GM23248 (cell line): Measurements from ENCODE around the gene SLFN5. TPM values are rescaled to one million over a fixed set of nuclear protein-coding genes. Genes with fewer than 3 reads are reported as not detected.

ENCODE experiments used
- DNase-seq: peaks from one replicate; pipeline ENCODE4 v3.0.0-alpha.2; 2015
- H2AFZ ChIP-seq: fragments of 200-600 bp; sonication (generic); 2 replicates; pipeline ENCODE4 v1.6.1; 2016; ENCODE audit warnings: antibody characterized with exemption
- H3F3A ChIP-seq: fragments of 200-600 bp; sonication (generic); 2 replicates; pipeline ENCODE4 v1.6.1; 2016; ENCODE audit warnings: mild to moderate bottlenecking, antibody characterized with exemption, mixed run types; ENCODE audit not compliant: insufficient read depth
- H3K27ac ChIP-seq: fragments of 200-600 bp; sonication (generic); 2 replicates; pipeline ENCODE4 v1.5.1; 2016; ENCODE audit warnings: mild to moderate bottlenecking
- H3K27me3 ChIP-seq: fragments of 200-600 bp; sonication (generic); replicated peaks from 2 replicates; pipeline ENCODE4 v1.6.1; 2016; ENCODE audit warnings: mild to moderate bottlenecking; ENCODE audit not compliant: insufficient read depth
- H3K36me3 ChIP-seq: fragments of 200-600 bp; sonication (generic); 2 replicates; pipeline ENCODE4 v1.6.1; 2016; ENCODE audit warnings: low read depth, mild to moderate bottlenecking
- H3K4me1 ChIP-seq: fragments of 200-600 bp; sonication (generic); 2 replicates; pipeline ENCODE4 v1.6.1; 2016; ENCODE audit warnings: mild to moderate bottlenecking; ENCODE audit not compliant: insufficient read depth
- H3K4me2 ChIP-seq: fragments of 200-600 bp; sonication (generic); one replicate; pipeline ENCODE4 v1.6.1; 2016; ENCODE audit warnings: mild to moderate bottlenecking; ENCODE audit not compliant: unreplicated experiment
- H3K4me3 ChIP-seq: fragments of 200-600 bp; sonication (generic); 2 replicates; pipeline ENCODE4 v1.5.1; 2016; ENCODE audit warnings: mild to moderate bottlenecking
- H3K79me2 ChIP-seq: fragments of 200-600 bp; sonication (generic); 2 replicates; pipeline ENCODE4 v1.6.1; 2016; ENCODE audit warnings: mild to moderate bottlenecking; ENCODE audit not compliant: insufficient read depth
- H3K9ac ChIP-seq: fragments of 200-600 bp; sonication (generic); 2 replicates; pipeline ENCODE4 v1.6.1; 2016; ENCODE audit warnings: mild to moderate bottlenecking
- H3K9me2 ChIP-seq: fragments of 200-600 bp; sonication (generic); 2 replicates; pipeline ENCODE4 v1.6.1; 2016; ENCODE audit warnings: mixed run types, mild to moderate bottlenecking, moderate library complexity; ENCODE audit not compliant: insufficient read depth
- H3K9me3 ChIP-seq: fragments of 200-600 bp; sonication (generic); one replicate; pipeline ENCODE4 v1.6.1; 2017; ENCODE audit warnings: low read depth
- H4K20me1 ChIP-seq: fragments of 200-600 bp; sonication (generic); 2 replicates; pipeline ENCODE4 v1.6.0; 2016; ENCODE audit not compliant: insufficient read depth
- EZH2 ChIP-seq: fragments of 200-600 bp; sonication (generic); IDR thresholded peaks from 2 replicates; pipeline ENCODE4 v1.6.1; 2018; ENCODE audit warnings: antibody characterized with exemption, mild to moderate bottlenecking; ENCODE audit not compliant: insufficient read depth, poor library complexity, severe bottlenecking
- EZH2phosphoT487 ChIP-seq: fragments of 200-600 bp; sonication (generic); IDR thresholded peaks from 2 replicates; pipeline ENCODE4 v1.6.1; 2018; ENCODE audit warnings: antibody characterized with exemption, moderate library complexity, mild to moderate bottlenecking, low read depth; ENCODE audit not compliant: insufficient read depth
- WGBS, 2 experiments: methylation state at CpG; one replicate each; pipeline ENCODE4 v1.1.6; 2015 to 2017; ENCODE audit warnings: low lambda C conversion rate in 2 of 2, low coverage in 1 of 2; ENCODE audit errors: missing lambda C conversion rate in 2 of 2; 5-methylcytosine and 5-hydroxymethylcytosine counted together
- in situ Hi-C: fragments of 300-500 bp; cut with MboI; formaldehyde crosslinking; loops from 2 replicates; pipeline ENCODE4 v1.15.0; 2020
- polyA plus RNA-seq: library from polyadenylated mRNA; unstranded; fragments of >200 nt; fragmentation: Nextera tagmentation; extraction: Ambion mirVana; gene quantifications from 2 replicates; pipeline ENCODE4 v1.2.1, GENCODE V29; 2016
- total RNA-seq: library from RNA; depleted of rRNA; stranded (reverse); fragments of >200 nt; shearing (Covaris generic); gene quantifications from 2 replicates; pipeline ENCODE4 v1.2.3, GENCODE V29; 2014

SLFN5 gene
- total and polyA plus RNA-seq, 2 experiments from 2014 or later, result 33.4 to 57.3 TPM

GRCh38 chr17:35289222-35289621, 46.4 kb downstream of the SLFN5 start:
- Histone ChIP-seq H2AFZ (no peak overlapping the region), H3K9me2 (no peaks in the 10 kb centered on the region), H3K9ac (no peak overlapping the region), H3K9me3 (no peaks in the 10 kb centered on the region), H3K36me3 (no peaks in the 10 kb centered on the region), H3K79me2 (no peaks in the 10 kb centered on the region), H3K4me1 (peaks cover 27% of the 10 kb centered on the region), H3K27me3 (no peaks in the 10 kb centered on the region), H4K20me1 (no peaks in the 10 kb centered on the region), H3K4me2 (no peak overlapping the region), H3K4me3 (no peak overlapping the region), H3F3A (peaks cover 35% of the 10 kb centered on the region), H3K27ac (no peak overlapping the region)
- 88 to 91% methylated on average over 1 of the region's 1 CpG for WGBS, 2 experiments
- in situ Hi-C loops, result no loop called here
- DNase-seq, result no peak
- TF ChIP-seq EZH2phosphoT487 (no peak), EZH2 (no peak)

GRCh38 chr17:35291802-35292201, 48.9 kb downstream of the SLFN5 start:
- Histone ChIP-seq H3K9ac (0 out of 2 replicates have a peak overlapping the region, but pooled peaks have one; percentile 24), H3K27me3 (no peaks in the 10 kb centered on the region), H3K9me2 (no peaks in the 10 kb centered on the region), H3F3A (peaks cover 43% of the 10 kb centered on the region), H2AFZ (no peak overlapping the region), H3K9me3 (no peaks in the 10 kb centered on the region), H4K20me1 (no peaks in the 10 kb centered on the region), H3K4me2 (peak overlapping the region; percentile 62), H3K4me1 (peaks cover 42% of the 10 kb centered on the region), H3K27ac (peak overlapping the region; percentile 73), H3K4me3 (no peak overlapping the region), H3K36me3 (no peaks in the 10 kb centered on the region), H3K79me2 (no peaks in the 10 kb centered on the region)
- in situ Hi-C loops, result no loop called here
- no peak for TF ChIP-seq EZH2phosphoT487
- TF ChIP-seq EZH2, result no peak
- DNase-seq, result peak; percentile 86
- 6 to 15% methylated on average over 1 of the region's 1 CpG for WGBS, 2 experiments

GRCh38 chr17:35293151-35293847, 50.4 kb downstream of the SLFN5 start:
- H3K4me1 ChIP-seq, result peaks cover 55% of the 10 kb centered on the region
- no peaks in the 10 kb centered on the region for H3K9me3 ChIP-seq
- H3K4me3 ChIP-seq, result peak overlapping the region; percentile 20; the same call in 1 of the 2 replicates
- peaks cover 43% of the 10 kb centered on the region for H3F3A ChIP-seq
- no peaks in the 10 kb centered on the region for H3K36me3 ChIP-seq
- DNase-seq, result peak; percentile 66
- no peaks in the 10 kb centered on the region for H3K9me2 ChIP-seq
- H4K20me1 ChIP-seq, result no peaks in the 10 kb centered on the region
- in situ Hi-C loops, result no loop called here
- peak overlapping the region; percentile 73 for H3K27ac ChIP-seq
- peak overlapping the region; percentile 62 for H3K4me2 ChIP-seq
- H3K9ac ChIP-seq, result 0 out of 2 replicates have a peak overlapping the region, but pooled peaks have one; percentile 24
- no peaks in the 10 kb centered on the region for H3K27me3 ChIP-seq
- WGBS, 2 experiments, result 95 to 100% methylated on average over 1 of the region's 1 CpG
- no peaks in the 10 kb centered on the region for H3K79me2 ChIP-seq
- no peak overlapping the region for H2AFZ ChIP-seq
- TF ChIP-seq EZH2phosphoT487 (no peak), EZH2 (no peak)

- Histone ChIP-seq H3K9me3 (no peaks in the 10 kb centered on the region), H3K79me2 (no peaks in the 10 kb centered on the region), H3K27ac (no peak overlapping the region), H3K4me1 (peaks cover 55% of the 10 kb centered on the region), H3K36me3 (no peaks in the 10 kb centered on the region), H3K4me3 (no peak overlapping the region), H3K27me3 (no peaks in the 10 kb centered on the region), H3K9ac (no peak overlapping the region), H3F3A (peaks cover 43% of the 10 kb centered on the region), H3K9me2 (no peaks in the 10 kb centered on the region), H2AFZ (0 out of 2 replicates have a peak overlapping the region, but pooled peaks have one; percentile 18), H4K20me1 (no peaks in the 10 kb centered on the region), H3K4me2 (no peak overlapping the region)
- TF ChIP-seq EZH2phosphoT487 (no peak), EZH2 (no peak)
- 17 to 26% methylated on average over 1 of the region's 1 CpG for WGBS, 2 experiments
- in situ Hi-C loops, result no loop called here
- DNase-seq, result no peak
Observed at GRCh38 chr17:35294756-35295155, 51.9 kb downstream of the SLFN5 start.
